ENCODE results near the gene PCSK7. TPM values are rescaled to one million over a fixed set of nuclear protein-coding genes. Genes with fewer than 3 reads are reported as not detected.

The PCSK7 gene
- total RNA-seq, 2 donors from 2014 or later, result 41.4 to 90.2 TPM

DNA sequence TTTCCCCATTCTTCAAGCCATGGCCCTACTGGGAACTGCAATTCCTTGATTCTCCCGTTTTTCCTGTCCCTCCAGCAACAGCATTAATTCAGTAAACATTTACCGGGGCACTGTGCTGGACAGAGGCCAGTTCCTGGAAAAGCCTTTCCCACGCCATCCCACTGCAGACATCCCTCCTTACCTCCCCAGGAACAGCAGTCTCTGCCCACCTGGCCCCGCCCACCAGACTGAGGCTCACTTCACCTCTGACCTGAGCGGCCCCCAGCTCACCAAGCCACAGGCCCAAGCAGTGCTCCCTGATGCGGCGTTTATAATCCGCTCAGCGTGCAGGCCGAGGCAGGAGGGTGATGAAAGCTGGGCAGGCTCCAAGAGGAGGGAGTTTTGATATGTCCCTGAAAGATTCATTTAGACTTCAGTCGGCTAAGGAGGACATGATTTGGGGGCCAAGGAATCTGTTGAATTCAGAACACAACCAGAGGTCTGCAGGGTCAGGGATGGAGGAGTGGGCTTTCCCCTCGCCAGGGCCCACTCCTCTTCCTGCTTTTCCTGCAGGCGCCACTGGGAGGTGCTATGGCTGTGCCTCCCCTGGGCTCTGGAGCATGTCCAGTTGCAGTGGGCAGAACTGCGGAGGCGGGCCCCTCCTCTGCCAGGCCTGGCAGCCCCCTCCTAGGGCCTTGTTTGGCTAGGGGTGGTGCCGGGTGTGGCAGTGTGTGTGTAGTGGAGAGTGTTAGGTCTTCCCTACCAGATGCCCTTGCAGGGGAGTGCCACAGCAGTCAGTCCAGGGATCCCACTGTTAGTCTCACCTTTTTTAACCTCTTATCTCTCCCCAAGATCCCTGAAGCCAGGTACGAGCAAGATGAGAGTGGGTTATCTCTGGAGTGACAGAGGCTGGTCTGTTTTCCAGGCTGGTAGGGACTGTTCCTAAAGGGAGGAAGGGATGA, 34.1 kb downstream of the PCSK7 start:
- H3K4me1 ChIP-seq (ENCODE audit: control insufficient read depth in 1 of 2, low read depth in 2 of 2), result peaks cover 0 to 15% of the 10 kb centered on the region in 2 donors
- DNase-seq (ENCODE audit: low spot score) (no peak), ATAC-seq (ENCODE audit: insufficient number of reproducible peaks, low FRiP score, low read depth) (peak; percentile 17)
- no peaks in the 10 kb centered on the region for H3K9me3 ChIP-seq
- H3K27me3 ChIP-seq (replicated peaks; ENCODE audit: insufficient read depth), result no peaks in the 10 kb centered on the region
- peak overlapping the region; percentile 81 for H3K4me3 ChIP-seq
- H3K27ac ChIP-seq, result peak overlapping the region; percentile 94 to 99
- TF ChIP-seq, protein P1, sequence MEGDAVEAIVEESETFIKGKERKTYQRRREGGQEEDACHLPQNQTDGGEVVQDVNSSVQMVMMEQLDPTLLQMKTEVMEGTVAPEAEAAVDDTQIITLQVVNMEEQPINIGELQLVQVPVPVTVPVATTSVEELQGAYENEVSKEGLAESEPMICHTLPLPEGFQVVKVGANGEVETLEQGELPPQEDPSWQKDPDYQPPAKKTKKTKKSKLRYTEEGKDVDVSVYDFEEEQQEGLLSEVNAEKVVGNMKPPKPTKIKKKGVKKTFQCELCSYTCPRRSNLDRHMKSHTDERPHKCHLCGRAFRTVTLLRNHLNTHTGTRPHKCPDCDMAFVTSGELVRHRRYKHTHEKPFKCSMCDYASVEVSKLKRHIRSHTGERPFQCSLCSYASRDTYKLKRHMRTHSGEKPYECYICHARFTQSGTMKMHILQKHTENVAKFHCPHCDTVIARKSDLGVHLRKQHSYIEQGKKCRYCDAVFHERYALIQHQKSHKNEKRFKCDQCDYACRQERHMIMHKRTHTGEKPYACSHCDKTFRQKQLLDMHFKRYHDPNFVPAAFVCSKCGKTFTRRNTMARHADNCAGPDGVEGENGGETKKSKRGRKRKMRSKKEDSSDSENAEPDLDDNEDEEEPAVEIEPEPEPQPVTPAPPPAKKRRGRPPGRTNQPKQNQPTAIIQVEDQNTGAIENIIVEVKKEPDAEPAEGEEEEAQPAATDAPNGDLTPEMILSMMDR (IDR thresholded peaks at IDR 0.05), result peak; percentile 82
- peaks cover 33% of the 10 kb centered on the region for H3K36me3 ChIP-seq

DNA sequence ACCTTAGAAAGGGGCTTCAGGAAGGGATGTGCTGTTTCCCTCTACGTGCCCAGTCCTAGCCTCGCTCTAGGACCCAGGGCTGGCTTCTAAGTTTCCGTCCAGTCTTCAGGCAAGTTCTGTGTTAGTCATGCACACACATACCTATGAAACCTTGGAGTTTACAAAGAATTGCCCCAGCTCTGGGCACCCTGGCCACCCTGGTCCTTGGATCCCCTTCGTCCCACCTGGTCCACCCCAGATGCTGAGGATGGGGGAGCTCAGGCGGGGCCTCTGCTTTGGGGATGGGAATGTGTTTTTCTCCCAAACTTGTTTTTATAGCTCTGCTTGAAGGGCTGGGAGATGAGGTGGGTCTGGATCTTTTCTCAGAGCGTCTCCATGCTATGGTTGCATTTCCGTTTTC, 34.9 kb downstream of the PCSK7 start:
- Histone ChIP-seq H3K36me3 (peaks cover 36% of the 10 kb centered on the region), H3K9me3 (no peaks in the 10 kb centered on the region), H3K27me3 (replicated peaks; ENCODE audit: insufficient read depth) (no peaks in the 10 kb centered on the region), H3K4me3 (no peak overlapping the region), H3K4me1 (ENCODE audit: control insufficient read depth in 1 of 2, low read depth in 2 of 2) (peaks cover 0 to 15% of the 10 kb centered on the region in 2 donors), H3K27ac (peak overlapping the region; percentile 94 to 99)
- ATAC-seq (ENCODE audit: insufficient number of reproducible peaks, low FRiP score, low read depth), result no peak
- TF ChIP-seq, protein P1 (IDR thresholded peaks at IDR 0.05), result no peak
- DNase-seq (ENCODE audit: low spot score), result no peak

DNA sequence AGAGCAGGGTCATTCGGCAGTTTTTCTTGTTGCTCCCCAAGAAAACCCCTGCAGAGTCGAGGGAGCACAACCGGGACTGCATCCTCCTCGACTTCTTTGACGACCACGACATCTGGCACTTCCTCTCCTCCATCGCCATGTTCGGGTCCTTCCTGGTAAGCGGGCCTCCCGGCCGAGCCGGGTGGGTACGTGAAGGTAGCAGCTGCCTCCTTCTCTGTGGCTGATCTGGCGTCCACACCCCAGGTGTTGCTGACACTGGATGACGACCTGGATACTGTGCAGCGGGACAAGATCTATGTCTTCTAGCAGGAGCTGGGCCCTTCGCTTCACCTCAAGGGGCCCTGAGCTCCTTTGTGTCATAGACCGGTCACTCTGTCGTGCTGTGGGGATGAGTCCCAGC, 36.1 kb downstream of the PCSK7 start:
- ATAC-seq (ENCODE audit: insufficient number of reproducible peaks, low FRiP score, low read depth) (no peak), DNase-seq (ENCODE audit: low spot score) (no peak)
- H3K9me3 ChIP-seq, result no peaks in the 10 kb centered on the region
- H3K4me3 ChIP-seq, result no peak overlapping the region
- TF ChIP-seq, protein P1 (IDR thresholded peaks at IDR 0.05), result no peak
- H3K4me1 ChIP-seq (ENCODE audit: control insufficient read depth in 1 of 2, low read depth in 2 of 2), result peaks cover 0 to 15% of the 10 kb centered on the region in 2 donors
- peaks cover 29% of the 10 kb centered on the region for H3K36me3 ChIP-seq
- no peak overlapping the region for H3K27ac ChIP-seq
- H3K27me3 ChIP-seq (replicated peaks; ENCODE audit: insufficient read depth), result no peaks in the 10 kb centered on the region

DNA sequence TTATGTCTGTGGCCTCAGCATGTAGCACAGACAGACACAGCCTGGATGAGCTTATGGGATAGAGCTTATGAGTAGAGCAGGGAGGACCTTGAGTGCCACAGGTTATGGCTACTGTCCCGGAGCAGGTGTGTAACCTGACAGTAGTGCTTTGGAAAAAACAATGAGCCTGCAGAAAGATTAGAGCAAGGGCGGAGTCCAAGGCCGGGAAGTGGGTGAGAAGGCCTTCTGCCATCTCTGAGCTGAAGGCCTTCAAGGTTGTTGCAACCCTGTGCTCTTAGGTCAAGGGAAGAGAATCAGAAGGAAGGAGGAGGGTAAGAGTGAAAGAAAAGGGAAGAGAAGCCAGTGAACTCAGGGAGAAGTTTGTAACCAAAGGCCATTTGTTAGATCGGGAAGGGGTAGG, 36.6 kb downstream of the PCSK7 start:
- H3K36me3 ChIP-seq, result peaks cover 29% of the 10 kb centered on the region

DNA sequence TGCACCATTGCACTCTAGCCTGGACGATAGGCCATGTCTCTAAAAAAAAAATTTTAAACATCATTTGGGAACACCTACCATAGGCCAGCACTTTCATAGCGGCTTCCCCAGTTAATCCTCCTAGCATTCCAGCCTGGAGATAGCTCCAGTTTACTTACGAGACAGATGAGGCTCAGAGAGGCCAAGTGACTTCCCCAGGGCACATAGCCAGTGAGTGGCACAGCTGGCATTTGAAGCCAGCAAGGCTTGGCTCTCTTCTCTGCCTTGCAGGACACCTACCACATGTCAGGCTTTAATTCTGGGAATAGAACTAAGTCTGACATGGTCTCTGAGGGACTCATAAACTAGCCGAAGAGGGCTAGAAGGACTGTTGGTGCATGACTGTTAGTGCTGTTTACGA, 37.6 kb downstream of the PCSK7 start:
- H3K9me3 ChIP-seq, result no peaks in the 10 kb centered on the region
- H3K4me3 ChIP-seq, result no peak overlapping the region
- DNase-seq (ENCODE audit: low spot score) (no peak), ATAC-seq (ENCODE audit: insufficient number of reproducible peaks, low FRiP score, low read depth) (no peak)
- no peaks in the 10 kb centered on the region for H3K27me3 ChIP-seq (replicated peaks; ENCODE audit: insufficient read depth)
- H3K4me1 ChIP-seq (ENCODE audit: control insufficient read depth in 1 of 2, low read depth in 2 of 2), result peaks cover 0 to 15% of the 10 kb centered on the region in 2 donors
- H3K36me3 ChIP-seq, result peaks cover 36% of the 10 kb centered on the region
- TF ChIP-seq, protein P1 (IDR thresholded peaks at IDR 0.05), result no peak
- H3K27ac ChIP-seq, result no peak overlapping the region

More for the DNA sequence above, 36.6 kb downstream of the PCSK7 start:
- Histone ChIP-seq H3K27me3 (replicated peaks; ENCODE audit: insufficient read depth) (no peaks in the 10 kb centered on the region), H3K4me3 (no peak overlapping the region), H3K27ac (no peak overlapping the region), H3K9me3 (no peaks in the 10 kb centered on the region), H3K4me1 (ENCODE audit: control insufficient read depth in 1 of 2, low read depth in 2 of 2) (peaks cover 0 to 15% of the 10 kb centered on the region in 2 donors)
- ATAC-seq (ENCODE audit: insufficient number of reproducible peaks, low FRiP score, low read depth), result no peak
- TF ChIP-seq, protein P1 (IDR thresholded peaks at IDR 0.05), result no peak
- DNase-seq (ENCODE audit: low spot score), result no peak

Data from thoracic aorta (tissue), 2 donors.